Activated T-cell treated with anti-CD3 and anti-CD28 coated beads, Interleukin-2, amount 50 U/mL, for 24 hours (primary cell): ENCODE measurements around the gene ACY1.

Experiments
- DNase-seq: peaks from one replicate; pipeline ENCODE4 v3.0.0-alpha.2; 2020
- H3K27ac Mint-ChIP-seq: 2 replicates; pipeline ENCODE4 v1.8.0; 2020; ENCODE audit warnings: mild to moderate bottlenecking, mixed read lengths
- H3K27me3 Mint-ChIP-seq: 2 replicates; pipeline ENCODE4 v1.8.0; 2020; ENCODE audit warnings: mixed read lengths
- H3K36me3 Mint-ChIP-seq: 2 replicates; pipeline ENCODE4 v1.8.0; 2020; ENCODE audit warnings: low read depth, mixed read lengths
- H3K4me1 Mint-ChIP-seq: 2 replicates; pipeline ENCODE4 v1.8.0; 2020; ENCODE audit warnings: low read depth, mixed read lengths
- H3K4me3 Mint-ChIP-seq: 2 replicates; pipeline ENCODE4 v1.8.0; 2020; ENCODE audit warnings: mild to moderate bottlenecking, moderate library complexity, mixed read lengths
- H3K9me3 Mint-ChIP-seq: 2 replicates; pipeline ENCODE4 v1.8.0; 2020; ENCODE audit warnings: mixed read lengths

ACY1 gene

GRCh38 chr3:51967384-51968169 is 15.8 kb upstream of the ACY1 start, which contains the start of gene PCBP4:
TSS of gene PCBP4 (minus strand) at chr3:51967454. CDS start at chr3:51961240, 6,214 bp downstream.
- H3K4me1 Mint-ChIP-seq = peaks cover 36% of the 10 kb centered on the region

DNA sequence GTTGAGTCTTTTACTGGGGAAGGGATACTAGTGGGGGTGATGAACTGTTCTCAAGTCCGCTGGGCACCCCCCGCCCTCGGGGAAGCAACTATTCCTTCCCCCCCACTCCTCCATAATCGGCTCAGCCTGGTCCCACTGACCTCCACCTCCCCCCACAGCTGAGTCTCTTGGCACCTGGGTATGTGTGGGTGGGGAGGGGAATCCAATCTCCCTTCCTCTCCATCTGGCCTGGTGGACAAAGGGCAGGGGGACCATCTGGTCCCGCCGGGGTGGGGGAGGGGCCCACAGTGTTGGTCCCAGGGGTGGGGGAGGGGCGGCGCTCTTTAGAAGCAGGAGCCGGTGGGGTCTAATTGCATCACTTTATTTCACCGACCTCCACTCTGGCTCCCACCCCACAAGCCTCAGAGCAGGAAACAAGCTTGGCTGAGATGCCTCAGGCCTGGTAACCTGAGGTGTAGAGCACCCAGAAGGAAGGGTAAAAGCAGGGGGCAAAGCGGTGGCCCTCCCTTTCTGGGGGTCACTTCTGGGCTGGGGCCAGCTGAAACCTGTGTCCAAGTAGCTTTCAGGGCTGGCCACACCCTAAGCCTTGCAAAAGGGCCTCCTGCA is 15.1 kb upstream of the ACY1 start:
- no peak for DNase-seq
- Mint-ChIP-seq H3K9me3 (no peaks in the 10 kb centered on the region), H3K4me1 (peaks cover 36% of the 10 kb centered on the region), H3K36me3 (peaks cover 29% of the 10 kb centered on the region), H3K4me3 (peak overlapping the region; percentile 78), H3K27me3 (no peaks in the 10 kb centered on the region), H3K27ac (peak overlapping the region; percentile 44)

More at GRCh38 chr3:51967384-51968169, 15.8 kb upstream of the ACY1 start, which contains the start of gene PCBP4:
- DNase-seq = peak; percentile 70
- Mint-ChIP-seq H3K27ac (peak within 1 kb of the TSS; percentile 68), H3K36me3 (peaks cover 29% of the 10 kb centered on the region), H3K9me3 (no peaks in the 10 kb centered on the region), H3K4me3 (peak within 1 kb of the TSS; percentile 78), H3K27me3 (no peaks in the 10 kb centered on the region)

- Mint-ChIP-seq H3K27ac (peak overlapping the region; percentile 32), H3K27me3 (no peaks in the 10 kb centered on the region), H3K36me3 (peaks cover 36% of the 10 kb centered on the region), H3K4me3 (peak overlapping the region; percentile 33), H3K4me1 (peaks cover 40% of the 10 kb centered on the region), H3K9me3 (no peaks in the 10 kb centered on the region)
- no peak for DNase-seq
Observed at GRCh38 chr3:51968883-51969678, 14.3 kb upstream of the ACY1 start.

DNA sequence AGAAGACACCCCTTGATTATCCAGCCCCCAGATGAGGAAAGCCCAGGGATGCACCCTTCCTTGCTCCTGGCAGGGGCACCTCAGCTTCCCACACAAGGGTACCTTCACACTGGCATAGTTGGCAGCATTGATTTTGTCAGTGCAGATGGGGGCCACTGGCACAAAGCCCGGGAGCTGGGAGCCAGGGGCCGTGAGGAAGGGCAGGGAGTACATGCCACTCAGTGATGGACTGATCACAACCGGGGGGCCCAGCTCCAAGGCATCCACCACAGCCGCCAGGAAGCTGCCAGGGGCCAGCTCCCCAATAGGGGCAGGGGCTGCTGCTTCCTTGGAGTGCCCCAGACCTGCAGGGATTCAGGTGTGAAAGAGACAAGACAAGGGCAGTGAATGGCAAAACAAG is 13.5 kb upstream of the ACY1 start:
- no peak overlapping the region for H3K27ac Mint-ChIP-seq

DNA sequence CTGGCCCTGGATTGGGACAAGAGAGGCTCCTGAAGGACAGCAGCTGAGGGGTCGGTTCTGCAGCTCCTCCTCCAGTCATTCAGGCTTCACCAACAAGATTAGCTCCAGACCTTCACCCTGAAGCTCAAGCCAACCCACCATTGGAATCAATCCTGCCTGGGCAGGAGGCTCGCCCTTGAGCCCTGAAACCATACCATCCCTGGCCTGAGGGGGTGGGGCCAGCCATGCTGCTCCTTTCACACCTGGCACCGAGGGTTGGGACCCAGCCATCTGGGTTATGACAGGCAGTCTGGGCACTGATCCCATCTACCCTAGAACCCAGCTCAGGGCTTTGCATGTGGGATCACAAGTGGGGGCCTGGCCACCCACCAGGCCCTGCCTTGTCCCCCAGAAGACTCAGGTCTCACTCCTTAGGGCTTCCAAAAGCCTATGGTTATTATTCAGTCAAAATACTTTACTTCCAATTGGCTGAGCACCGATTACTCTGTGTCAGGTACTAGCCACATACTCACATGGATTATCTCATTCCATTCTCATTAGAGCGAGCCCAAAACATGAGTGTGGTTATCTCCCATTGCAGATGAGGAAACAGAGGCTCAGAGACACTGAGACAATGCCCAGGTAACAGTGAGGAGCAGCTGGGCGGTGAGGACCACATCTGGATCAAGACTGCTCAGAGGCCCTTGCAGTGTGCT is 12.6 kb upstream of the ACY1 start:
- Mint-ChIP-seq H3K27ac (no peak overlapping the region), H3K4me1 (peaks cover 53% of the 10 kb centered on the region), H3K27me3 (no peaks in the 10 kb centered on the region), H3K4me3 (peak overlapping the region; percentile 1), H3K9me3 (no peaks in the 10 kb centered on the region), H3K36me3 (peaks cover 36% of the 10 kb centered on the region)
- DNase-seq = no peak

More for the DNA sequence above, 13.5 kb upstream of the ACY1 start:
- Mint-ChIP-seq H3K4me1 (peaks cover 47% of the 10 kb centered on the region), H3K4me3 (no peak overlapping the region), H3K36me3 (peaks cover 36% of the 10 kb centered on the region), H3K27me3 (no peaks in the 10 kb centered on the region), H3K9me3 (no peaks in the 10 kb centered on the region)
- DNase-seq = no peak

- Mint-ChIP-seq H3K36me3 (peaks cover 36% of the 10 kb centered on the region), H3K27me3 (no peaks in the 10 kb centered on the region), H3K9me3 (no peaks in the 10 kb centered on the region), H3K4me1 (peaks cover 55% of the 10 kb centered on the region), H3K27ac (no peak overlapping the region), H3K4me3 (peak overlapping the region; percentile 18)
- DNase-seq = no peak
Observed at GRCh38 chr3:51971350-51971749, 12.0 kb upstream of the ACY1 start.

DNA sequence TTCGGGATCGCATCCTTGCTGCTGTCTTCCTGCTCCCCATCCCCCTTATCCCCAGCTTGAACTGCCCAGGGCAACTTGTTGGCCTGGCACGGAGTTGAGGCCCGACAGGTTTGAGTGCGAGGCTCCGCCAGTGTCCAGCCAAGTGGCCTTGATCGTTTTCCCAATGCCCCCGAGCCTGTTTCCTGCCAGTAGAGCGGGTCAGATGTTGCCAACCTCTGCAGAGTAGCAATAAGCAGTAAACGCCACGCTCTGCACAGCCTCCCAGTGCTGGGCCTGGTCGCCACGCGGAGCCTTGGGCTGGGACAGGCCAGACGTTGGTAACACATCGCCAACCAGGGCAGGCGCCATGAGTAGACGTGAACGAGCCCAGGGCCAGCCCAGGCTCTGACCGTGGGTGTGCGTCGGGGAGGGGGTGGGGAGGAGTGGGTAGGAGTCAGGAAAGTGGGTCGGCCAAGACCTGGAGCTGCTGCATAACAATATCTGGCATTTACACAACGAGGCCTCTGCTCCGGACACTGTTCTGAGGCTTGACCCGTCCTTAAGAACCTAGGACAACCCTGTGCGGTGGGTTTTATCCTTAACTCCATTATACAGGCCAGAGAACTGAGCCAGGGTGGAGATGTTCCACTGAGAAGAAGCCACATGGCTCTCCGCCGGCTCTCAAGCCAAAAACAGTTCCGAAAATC is 8.9 kb upstream of the ACY1 start:
- peaks cover 38% of the 10 kb centered on the region for H3K36me3 Mint-ChIP-seq
- H3K27me3 Mint-ChIP-seq = no peaks in the 10 kb centered on the region
- peaks cover 52% of the 10 kb centered on the region for H3K4me1 Mint-ChIP-seq
- no peaks in the 10 kb centered on the region for H3K9me3 Mint-ChIP-seq
- no peak for DNase-seq
- H3K4me3 Mint-ChIP-seq = peak overlapping the region; percentile 93
- peak overlapping the region; percentile 96 for H3K27ac Mint-ChIP-seq

- no peaks in the 10 kb centered on the region for H3K9me3 Mint-ChIP-seq
- no peaks in the 10 kb centered on the region for H3K27me3 Mint-ChIP-seq
- peak within 1 kb of the TSS; percentile 93 for H3K4me3 Mint-ChIP-seq
- peaks cover 51% of the 10 kb centered on the region for H3K4me1 Mint-ChIP-seq
- peaks cover 35% of the 10 kb centered on the region for H3K36me3 Mint-ChIP-seq
- peak within 1 kb of the TSS; percentile 96 for H3K27ac Mint-ChIP-seq
- peak; percentile 84 for DNase-seq
Observed at GRCh38 chr3:51974963-51975851, 8.1 kb upstream of the ACY1 start, which contains the start of gene ABHD14A. TSS of gene ABHD14A (plus strand) at chr3:51975064. CDS start at chr3:51975136, 72 bp downstream.

DNA sequence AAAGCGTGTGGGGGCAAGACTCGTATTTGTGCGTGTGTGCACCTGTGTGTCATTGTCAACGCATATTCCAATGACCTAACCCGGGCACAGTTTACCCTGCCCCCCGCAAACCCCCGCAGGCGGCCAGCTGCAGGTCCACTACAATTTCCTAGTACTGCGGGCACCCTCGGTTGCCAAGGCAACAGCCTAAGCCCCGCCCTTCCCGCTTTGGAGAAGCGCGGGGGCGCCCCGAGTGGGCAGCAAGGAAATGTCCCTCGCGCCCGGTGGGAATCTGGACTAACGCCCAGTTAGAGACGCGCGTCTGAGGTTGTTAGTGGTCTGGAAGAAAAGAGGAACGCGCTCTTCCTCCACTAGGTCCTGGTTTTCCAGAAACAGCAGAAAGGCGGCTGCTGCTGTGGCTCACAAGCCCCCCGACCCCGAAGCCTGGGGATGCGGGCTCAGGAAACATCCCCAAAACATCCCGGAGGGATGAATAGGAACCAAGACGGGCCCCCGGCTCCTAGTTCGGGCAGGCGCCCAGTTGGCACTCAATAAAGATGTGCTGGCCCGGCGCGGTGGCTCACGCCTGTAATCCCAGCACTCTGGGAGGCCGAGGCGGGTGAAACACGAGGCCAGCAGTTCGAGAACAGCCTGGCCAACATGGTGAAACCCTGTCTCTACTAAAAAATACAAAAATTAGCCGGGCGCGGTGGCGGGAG is 7.3 kb upstream of the ACY1 start:
- H3K27me3 Mint-ChIP-seq = no peaks in the 10 kb centered on the region
- no peaks in the 10 kb centered on the region for H3K9me3 Mint-ChIP-seq
- peak overlapping the region; percentile 87 for H3K27ac Mint-ChIP-seq
- DNase-seq = no peak
- peaks cover 49% of the 10 kb centered on the region for H3K4me1 Mint-ChIP-seq
- peaks cover 27% of the 10 kb centered on the region for H3K36me3 Mint-ChIP-seq
- peak overlapping the region; percentile 93 for H3K4me3 Mint-ChIP-seq

GRCh38 chr3:51977446-51978142 is 5.7 kb upstream of the ACY1 start:
- Mint-ChIP-seq H3K36me3 (peaks cover 21% of the 10 kb centered on the region), H3K27ac (peak overlapping the region; percentile 57), H3K27me3 (no peaks in the 10 kb centered on the region), H3K4me3 (no peak overlapping the region), H3K4me1 (peaks cover 47% of the 10 kb centered on the region), H3K9me3 (no peaks in the 10 kb centered on the region)
- DNase-seq = no peak

GRCh38 chr3:51978143-51978502 is 5.2 kb upstream of the ACY1 start:
- H3K27ac Mint-ChIP-seq = peak overlapping the region; percentile 57
- H3K27me3 Mint-ChIP-seq = no peaks in the 10 kb centered on the region
- no peaks in the 10 kb centered on the region for H3K9me3 Mint-ChIP-seq
- DNase-seq = no peak
- peaks cover 23% of the 10 kb centered on the region for H3K36me3 Mint-ChIP-seq
- no peak overlapping the region for H3K4me3 Mint-ChIP-seq
- peaks cover 50% of the 10 kb centered on the region for H3K4me1 Mint-ChIP-seq

GRCh38 chr3:51980253-51980652 is 3.1 kb upstream of the ACY1 start:
- Mint-ChIP-seq H3K27ac (no peak overlapping the region), H3K36me3 (peaks cover 23% of the 10 kb centered on the region), H3K4me3 (no peak overlapping the region), H3K27me3 (no peaks in the 10 kb centered on the region), H3K4me1 (peaks cover 55% of the 10 kb centered on the region), H3K9me3 (no peaks in the 10 kb centered on the region)
- DNase-seq = no peak
